Kidney glomerular epithelial cell (primary cell): Measurements from ENCODE around the gene MEIS2.

Source experiments
- DNase-seq: peaks from one replicate; lab custom pipeline; 2025; lab: John Stamatoyannopoulos, UW

MEIS2 gene

DNA sequence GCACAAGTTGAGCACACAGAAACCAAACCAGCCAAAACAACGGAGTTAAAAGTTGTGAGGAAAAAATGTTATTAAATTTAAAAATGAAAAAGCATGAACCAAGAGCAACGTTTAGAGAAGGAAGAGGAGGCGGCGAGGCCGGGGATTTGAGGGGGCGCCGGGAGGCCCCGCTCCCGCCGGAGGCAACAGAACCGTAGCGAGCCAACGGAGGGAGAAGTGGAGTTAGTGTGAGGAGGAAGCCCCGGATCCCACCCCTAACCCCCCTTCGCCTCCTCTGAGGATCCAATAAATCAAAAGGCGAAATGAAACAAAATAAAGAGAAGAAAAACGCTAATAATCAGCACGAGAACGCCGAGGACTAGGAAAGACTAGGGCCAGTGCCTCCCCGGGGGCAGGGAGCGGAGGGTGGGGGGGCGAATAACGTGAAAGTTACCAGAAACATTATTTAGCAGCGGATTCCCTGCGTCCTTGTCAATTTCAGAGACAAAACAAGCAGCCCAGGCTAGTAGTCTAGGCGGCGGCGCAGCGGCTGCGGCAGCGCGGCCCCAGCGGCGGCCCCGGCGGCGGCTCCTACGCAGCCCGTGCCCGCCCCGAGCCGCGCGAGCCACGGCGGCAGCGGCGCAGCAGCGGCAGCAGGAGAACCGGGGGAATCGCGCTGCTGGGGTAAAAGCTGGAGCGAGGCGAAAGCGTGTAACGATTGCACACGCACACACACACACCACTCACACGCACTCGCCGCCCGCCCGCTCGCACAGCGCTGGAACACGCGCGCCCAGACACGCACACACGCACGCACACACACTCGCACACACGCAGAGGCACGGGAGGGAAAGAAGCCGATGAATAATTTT lies 1.7 kb downstream of the MEIS2 start:
- peak; percentile 16 for DNase-seq

DNA sequence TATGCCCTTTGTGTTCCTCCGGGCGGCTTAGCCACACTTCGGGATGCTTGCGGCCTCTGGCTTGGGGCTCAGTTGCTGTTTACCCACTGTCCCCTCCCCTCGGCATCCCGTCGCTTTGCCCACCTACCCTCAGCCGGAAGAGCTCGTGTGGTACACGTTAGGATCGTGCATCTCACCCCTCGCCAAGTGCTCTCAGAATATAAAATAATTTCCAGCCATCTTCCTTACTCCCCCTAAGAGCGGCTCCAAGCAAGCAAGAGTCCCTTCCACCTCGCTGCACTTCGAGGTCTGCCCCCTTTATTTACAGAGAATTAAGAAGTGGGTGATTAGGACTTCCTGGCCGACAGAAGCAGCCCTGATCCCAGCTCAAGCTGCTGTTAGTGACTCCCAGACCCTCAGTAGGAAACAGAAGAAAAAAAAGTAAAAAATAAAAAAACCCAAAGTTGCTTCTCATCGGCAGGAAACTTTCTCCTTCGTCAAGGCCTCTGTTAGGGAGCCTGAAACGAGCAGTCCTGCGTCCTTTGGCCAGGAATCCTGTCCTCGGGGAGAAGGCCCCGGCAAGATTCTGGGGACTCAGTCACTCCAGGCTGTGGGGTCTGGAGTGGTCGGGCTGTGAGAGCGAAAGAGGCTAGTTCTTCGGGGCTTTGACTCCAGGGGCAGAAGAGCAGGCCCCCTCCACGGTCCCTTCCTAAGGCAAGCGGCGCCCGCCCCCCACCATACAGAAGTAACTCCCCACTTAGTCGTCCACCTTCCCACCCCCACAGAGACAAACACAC lies 3.0 kb downstream of the MEIS2 start:
- DNase-seq, result peak; percentile 46

DNA sequence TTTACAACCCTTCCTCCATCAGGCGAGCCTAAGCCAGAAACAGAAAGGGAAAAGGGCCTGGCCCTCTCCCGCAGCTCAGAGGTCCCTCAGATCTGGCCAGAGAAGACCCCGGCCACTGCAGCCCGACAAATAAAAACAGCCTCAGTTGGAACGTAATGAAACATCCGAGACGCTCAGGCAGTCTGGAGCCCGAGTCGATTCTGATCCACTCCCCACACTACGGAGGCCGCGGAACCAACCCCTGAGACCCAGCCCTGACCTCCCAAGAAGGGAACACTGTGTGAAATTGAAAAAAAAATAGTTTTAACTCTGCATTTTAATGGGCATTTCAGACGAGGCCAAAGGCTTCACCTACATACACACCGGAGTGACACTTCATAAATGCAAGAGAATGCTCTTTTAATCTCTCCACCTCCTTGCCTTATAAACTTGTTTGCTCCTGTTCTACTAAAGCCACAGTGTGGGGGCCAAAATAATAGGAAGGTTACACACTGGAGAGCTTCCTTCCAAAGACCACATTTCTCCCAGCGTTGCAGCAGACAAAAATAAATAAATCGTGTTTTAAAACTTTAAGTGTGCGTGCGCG lies 3.7 kb downstream of the MEIS2 start:
- no peak for DNase-seq

DNA sequence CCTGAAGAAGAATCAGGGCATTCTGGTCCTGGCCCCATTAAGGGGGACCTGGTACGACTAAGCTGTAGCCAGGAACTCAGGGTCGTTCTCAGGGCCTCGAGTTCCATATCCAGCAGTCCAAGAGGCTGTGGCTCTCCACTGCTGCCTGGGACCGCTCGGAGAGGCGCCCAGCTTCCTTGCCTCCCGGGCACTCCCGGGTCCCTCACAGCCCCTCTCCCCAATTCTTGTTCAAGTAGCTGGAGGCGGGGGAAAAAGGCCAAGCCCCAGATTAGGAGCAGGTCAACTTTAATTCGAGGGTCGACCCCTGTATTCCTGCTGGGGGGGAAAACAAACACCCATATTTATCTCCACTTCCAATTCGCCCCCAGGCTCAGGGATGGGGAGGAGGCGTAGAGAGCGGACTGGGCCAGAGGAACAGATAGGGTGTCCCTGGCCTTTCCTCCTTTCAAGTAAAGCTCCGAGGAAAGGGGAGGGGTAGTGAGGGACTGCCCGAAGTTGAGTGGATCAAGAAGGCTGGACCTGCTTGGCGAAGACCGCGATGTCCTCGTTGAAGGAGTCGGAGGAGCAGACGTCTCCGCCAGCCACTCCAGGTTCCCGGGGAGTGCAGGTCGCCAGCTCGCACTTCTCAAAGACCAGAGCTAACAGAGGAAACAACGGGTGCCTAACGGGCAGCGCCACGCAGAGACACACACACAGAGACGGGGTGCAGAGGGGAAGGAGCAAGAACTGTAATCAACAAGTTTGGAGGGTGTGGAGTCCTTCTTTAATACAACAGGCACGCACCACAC lies 4.4 kb downstream of the MEIS2 start:
- DNase-seq, result peak; percentile 17

DNA sequence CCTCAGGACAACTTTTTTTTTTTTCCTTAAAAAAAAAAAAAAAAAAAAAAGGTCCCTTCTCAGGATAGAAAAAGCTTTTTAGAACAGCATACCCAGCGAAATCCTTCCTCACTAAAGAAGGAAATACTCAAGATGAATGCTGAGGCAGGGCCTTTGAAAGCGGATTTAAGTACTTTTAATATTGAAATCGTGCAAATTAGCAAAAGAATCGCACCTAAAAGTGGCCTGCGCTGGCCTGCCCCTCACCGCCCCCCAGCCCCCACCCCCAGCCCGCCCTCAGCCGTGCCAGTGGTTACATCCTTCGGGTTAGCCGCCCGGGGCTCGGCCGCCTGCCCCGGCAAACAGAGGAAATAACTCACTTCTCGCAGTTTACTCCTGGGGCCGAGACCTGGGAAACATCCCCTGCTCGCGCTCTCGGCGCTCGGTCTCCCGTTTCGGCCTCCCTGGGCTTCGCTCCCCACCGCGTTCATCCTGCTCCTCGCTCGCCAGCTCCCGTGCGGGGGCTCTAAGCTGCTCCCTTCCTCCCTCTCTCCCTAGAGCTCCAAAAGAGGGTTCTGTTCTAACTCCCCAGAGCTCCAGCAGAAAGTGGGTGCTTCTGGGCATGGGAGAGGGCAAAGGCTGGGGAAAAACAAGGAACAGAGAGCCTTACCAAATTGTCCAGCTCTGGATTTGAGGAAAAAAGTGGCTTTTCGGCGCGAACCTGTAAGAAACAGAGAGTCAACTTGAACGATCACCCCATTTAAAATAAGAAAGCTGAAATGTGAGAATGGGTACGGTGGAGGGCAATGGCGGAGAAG lies 5.2 kb downstream of the MEIS2 start:
- DNase-seq, result peak; percentile 39

DNA sequence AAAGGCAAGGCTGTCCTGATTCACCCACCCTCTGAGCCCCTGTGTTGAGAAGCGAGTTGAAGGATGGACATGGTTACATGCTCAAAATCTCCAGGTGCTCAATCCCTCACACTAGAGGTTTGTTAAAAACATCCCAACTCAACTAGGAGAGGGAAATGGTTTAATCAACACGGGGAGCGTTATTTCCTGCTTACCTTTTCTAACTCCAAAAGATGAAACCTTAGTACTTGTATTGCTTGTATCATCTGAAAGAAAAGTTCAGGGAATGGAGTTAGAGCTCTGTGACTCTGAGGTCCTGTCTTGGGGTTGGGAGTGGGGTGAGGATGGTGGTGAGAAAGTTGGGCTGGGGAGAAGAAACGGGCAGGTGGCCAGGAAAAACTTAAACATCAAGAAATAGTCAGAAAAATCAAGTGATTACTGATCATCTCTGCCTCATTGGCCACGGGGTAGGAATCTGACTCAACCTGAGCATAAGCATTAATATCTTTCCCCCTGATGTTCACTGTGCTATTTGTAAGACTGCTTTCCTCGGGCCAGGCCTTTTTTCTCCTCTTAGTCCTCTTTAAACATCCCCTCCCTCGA lies 5.9 kb downstream of the MEIS2 start:
- peak; percentile 47 for DNase-seq

DNA sequence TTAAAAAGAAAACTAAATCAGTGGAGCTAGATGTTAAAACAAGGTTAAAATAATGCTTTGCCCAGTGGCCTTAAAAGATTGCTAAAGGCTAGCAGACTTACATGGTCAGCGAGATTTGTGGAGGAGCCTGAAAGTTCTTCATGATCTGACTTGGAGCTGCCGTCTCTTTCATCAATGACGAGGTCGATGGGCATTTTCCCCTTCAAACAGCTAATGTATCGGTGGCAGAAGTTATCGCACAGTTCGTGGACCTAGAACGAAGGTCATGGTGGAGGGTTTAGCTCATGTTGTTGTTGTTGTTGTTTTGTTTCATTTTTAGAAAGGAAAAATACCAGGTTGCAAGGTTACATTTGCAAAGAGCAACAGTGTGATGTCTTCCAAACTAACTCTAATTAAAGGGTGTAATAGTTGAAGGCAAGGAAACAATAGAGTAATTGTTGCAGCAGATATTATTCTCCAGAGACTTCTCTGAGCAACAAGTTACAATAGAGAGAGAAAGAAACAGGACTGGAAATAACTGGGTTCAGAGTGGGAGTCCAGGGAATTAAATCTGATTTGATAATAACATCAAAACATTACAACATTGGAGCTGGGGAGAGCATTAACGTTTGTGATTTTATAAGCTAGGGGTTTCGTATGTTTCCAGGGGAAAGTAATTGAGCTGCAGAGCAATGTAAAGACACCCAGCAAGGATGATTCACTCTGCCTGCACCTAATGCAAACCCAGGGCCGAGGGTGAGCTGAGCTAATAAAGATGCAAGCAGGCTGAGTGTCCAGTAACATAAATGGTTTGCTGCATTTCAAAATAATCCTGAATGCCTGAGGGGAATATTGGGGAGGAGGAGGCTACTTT lies 6.6 kb downstream of the MEIS2 start:
- DNase-seq, result peak; percentile 36

DNA sequence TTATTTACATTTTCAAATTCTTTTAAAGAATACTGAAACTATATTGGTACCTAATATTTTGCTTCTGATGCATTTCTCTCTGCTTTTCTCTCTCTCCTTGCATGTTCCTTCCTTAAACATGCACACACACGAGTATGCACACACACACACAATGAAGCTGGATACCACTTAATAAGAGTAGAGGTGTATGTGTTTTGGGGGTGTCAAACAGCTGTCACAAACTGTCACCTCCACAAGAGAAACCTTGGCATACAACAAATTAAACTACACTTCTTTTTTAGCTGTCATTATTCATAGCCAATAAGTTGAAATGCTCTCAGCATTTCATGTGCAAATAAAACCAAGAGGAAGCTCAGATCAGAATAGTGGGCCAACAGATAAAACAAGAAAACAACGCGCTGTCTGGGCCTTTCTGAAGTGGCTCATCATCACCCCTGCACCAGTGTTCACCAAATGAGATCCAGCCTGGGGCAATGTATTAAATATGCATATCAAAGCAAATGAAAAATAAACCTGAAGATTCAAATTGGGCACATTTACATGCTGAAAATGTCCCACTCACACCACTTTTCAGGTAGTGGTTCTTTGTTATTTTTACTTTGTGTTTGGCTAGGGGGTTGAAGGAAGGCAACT lies 9.7 kb downstream of the MEIS2 start:
- no peak for DNase-seq

DNA sequence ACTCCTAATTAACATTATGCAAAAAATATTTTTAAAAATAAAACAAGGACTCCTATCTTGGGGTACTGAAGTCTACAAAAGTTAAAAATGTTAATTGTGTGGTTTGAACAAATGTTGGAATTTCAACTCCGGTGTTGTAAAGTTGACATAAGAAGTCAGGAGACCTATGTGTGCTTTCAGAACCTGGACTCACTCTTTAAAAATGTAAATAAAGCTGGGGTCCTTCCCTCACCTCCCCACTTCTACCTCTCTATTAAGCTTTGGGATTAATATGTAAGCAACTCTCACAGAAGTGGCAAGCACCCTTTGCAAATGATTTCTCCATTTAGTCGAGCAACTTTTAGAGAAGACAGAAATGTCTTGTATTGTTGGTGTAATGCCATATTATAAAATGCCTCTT lies 11.9 kb downstream of the MEIS2 start:
- no peak for DNase-seq

DNA sequence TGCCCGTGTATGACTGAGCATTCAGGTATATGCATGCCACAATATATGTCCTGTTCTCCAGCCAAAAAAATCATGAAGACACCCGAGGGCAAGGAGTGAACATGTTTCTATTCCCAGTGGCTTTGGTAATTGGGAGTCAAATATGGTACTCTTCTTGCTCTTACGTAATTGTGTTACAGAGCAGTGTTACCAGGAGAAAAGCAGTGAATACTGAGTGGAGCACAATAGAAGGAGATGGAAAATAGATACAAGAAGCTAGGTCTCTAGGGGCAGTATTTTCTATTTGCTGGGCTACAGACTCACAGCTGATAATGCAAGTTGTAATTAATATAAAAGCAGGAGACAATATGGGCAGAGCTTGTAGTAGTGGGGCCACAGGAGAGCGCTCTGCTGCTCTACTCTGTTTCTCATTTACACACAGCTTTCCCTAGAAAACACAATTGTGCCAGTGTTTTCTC lies 13.2 kb downstream of the MEIS2 start:
- DNase-seq, result no peak

DNA sequence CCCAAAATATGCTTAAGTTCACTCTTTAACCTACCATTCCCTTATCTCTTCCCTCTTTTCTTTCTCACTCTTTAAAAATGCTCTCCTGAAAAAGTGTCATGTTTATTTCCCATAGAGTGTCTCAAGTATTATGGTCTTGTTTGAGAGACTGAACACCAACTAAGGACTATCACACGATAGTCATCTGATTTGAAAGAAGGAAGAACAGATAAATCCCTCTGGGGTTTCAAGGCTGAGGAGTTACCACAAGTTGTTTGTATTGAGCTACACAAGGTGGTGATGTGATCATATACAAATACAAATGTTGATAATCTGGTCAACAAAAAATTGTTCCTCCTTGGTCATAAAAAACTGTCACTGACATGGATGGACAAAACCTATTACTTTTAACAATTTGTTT lies 13.8 kb downstream of the MEIS2 start:
- DNase-seq, result no peak

DNA sequence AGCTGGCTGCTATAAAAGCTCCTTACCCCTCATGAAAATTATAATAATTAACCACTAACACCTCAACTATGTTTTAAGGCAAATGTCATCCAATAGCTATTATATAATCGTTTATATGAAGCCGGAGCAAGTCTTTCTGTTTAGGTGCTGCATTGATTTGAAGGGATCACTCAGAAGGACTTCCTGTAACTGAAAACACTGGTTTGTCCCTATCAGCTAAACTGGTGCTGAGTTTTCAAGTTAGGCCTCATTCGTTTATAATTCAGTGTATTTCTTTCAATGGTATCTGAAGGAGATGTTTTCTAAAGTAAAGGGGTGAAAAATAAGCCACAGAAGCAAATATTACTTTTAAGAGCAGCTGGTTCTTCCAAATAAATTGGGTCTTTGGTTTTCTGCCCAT lies 14.2 kb downstream of the MEIS2 start:
- DNase-seq, result no peak

DNA sequence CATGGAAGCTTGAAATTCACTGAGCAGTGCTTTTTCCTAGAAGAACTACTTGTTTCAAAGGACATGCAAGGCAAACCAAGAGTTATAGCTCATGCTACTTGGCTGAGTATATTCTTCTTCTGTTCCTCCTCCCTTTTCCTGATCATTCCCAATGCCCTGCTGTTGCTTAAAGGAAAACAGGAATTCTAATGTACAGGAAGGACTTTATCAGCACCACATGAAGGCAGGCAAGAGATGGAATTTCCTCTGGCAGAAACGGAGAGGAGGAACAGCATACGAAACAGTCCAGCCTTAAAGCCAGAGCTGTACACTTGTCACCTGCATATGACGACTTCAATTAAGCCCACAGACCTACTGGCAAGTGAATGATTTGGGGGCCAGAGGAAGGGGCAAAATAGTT lies 15.7 kb downstream of the MEIS2 start:
- no peak for DNase-seq

DNA sequence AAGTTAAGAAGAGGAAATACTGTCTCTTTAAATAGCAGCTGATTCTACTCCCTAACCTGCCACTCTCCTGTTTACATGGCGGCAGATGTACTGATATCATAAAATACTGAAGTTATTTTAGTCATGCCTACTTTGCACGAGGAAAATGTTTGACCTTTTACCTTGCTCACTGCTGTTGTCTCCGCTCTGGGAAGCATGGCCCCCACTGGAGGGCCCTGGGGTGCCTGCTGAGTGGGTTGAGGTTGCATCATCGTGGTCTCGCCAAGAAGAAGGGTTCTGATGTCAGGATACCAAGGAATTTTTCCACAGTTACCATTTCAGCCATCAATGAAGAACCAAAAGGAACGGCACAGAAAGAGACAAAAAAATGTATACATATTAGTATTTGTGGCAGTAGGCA lies 16.7 kb downstream of the MEIS2 start:
- peak; percentile 19 for DNase-seq

DNA sequence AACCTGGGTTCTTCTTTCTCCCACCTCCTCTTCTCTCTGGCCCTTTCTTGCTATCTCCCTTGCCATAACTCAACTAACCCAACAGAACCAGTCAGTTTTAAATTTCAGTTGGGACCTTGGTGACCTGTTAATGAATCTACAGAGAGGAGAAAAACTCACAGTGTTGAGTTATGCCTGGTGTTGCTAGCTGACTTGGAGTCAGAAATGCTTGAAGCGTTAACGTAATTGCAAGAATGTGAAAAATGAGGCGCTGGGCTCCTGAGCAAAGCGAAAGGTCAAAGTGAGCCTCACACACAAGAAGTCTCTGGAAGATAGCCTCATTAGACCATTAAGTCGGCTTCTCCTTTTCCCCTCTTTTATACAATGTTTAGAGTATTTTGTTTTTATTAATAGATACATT lies 18.4 kb downstream of the MEIS2 start:
- peak; percentile 86 for DNase-seq

DNA sequence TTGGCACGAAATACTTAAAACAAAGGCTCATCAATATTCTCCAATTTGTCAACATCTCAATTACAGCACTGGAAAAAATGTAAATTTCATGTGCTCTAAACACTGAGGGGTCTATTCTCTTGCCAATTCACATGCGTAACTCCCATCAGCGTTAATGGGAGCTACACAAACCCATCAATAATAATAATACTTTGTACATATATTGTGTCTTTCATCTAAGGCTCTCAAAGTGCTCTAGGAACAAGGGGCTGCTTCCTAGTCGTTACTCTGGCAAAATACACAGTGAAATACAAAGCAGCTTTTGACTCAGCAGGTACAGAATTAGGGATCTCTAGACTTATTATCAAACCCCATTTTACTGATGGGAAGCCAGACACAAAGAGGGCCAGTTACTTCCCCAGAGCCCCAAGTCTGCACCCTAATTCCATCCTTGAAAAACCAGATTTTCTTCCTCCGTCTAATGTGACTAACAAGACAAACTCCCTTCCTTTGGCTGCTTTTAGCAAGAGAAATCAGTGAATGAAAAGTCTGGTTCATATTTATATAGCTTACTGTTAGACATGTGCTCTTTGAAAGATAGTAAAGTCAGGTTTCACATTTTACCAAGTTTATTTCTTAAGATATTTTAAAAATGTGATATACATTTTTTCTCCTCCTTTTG lies 20.0 kb downstream of the MEIS2 start:
- no peak for DNase-seq

DNA sequence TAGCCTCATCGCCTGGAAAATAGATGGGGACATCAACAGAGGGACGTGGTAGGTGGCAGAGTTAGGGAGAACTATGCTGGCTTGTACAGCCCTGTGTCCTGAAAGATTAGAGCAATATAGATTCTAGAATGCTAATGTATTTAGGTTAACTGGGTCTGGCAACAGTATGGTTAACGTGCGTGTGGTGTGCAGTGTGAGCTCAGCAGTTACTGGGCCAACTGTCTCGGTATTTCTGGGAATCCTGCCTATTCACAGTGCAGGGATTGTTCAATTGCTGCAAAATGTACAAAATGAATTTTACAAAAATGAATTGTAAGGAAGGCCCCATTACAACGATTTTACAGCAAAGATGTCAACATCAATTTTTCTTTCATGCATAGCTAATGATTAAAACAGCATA lies 20.6 kb downstream of the MEIS2 start:
- DNase-seq, result no peak

DNA sequence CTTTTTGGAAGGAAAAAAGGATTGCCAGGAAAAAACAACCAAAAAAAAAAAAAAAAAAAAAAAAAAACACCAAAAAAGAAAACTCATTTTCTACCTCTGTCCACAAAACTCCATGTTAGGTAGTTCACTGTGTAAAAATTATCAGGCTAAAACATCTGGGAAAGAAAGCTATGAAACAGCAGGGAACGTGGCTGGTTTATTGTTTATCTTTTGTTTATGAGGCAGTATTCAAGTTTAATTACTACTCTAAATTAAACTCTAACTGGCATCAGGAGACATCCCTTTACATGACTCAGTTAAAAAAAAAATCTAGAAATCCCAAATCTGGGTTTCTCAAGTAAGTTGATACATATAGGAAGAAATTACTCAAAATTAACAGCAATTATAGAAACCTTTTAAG lies 21.8 kb downstream of the MEIS2 start:
- no peak for DNase-seq
